CD4-positive, alpha-beta T cell treated with Interleukin-6 for 4 hours (primary cell): ENCODE measurements around the gene OR8A1.
"Not testable (repeated sequence)": the region's sequence is repeated elsewhere in the genome, so short reads cannot be mapped to it uniquely, and the experiment has no call there.

Experiments used
- DNase-seq: peaks from one replicate; pipeline ENCODE4 v3.0.0-alpha.2; 2020; ENCODE audit warnings: mixed read lengths

Gene OR8A1

DNA sequence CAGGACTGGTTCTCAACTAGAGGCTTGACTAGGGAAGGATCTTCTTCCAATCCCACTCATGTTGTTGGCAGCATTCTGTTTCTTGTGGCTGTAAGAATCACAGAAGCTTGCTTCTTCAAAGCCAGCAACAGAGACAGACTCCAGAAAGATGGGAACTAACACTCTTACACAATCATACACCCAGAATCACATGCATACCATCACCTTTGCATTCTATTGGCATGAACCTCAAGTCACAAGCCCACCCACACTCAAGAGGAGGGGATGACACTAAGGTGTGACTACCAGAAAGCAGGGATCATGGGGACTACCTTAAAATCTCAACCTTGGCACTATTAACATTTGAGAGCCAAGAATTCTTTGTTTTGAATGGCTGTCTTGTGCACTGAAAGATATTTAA is 27.8 kb downstream of the OR8A1 start:
- DNase-seq, result no peak

DNA sequence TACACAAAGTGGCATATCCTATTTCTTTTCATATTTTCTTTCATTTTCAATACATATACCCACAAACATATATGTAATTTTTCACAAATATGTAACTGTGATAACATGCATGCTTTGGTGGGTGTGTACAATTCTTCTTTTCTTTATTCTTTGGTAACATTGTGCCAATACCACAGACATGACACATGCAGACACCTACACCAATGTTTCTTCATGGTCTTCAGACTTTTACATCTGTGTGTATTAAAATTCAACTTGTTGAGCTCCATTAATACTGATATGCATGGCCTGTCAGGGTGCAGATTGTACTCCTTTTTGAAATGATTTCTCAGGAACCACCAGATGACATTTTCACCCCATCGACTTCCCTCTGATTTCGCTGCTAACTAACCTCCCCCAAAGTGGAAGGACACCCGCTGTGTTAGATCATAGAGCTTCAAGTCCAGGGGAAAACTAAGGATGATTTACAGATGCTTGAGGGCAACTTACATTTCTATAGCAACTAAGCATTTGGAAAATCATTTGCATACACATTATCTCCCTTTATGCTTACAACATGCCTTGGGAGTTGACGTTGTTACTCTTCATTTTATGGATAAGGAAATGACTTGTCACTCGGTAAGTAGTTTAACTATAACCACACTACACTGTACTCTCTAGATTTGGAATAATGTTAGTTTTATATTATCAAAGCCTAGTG is 31.0 kb downstream of the OR8A1 start:
- no peak for DNase-seq

DNA sequence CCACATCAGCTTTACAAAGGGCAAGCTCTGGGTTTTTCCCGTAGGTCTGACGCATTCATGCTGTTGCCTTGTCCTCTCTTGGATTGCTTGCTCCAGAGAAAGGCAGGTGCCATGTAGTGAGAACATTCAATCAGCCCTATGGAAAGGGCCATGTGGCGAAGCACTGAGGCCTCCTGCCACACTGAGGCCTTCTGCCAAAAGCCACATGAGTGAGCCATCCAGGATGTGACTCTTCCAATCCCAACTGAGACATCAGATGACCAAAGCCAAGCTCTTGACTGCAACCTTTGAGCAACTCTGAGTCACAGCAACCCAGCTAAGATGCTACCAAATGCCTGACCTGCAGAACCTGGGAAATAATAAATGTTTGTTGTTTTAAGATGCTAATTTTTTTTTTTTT is 32.4 kb downstream of the OR8A1 start:
- DNase-seq, result no peak

DNA sequence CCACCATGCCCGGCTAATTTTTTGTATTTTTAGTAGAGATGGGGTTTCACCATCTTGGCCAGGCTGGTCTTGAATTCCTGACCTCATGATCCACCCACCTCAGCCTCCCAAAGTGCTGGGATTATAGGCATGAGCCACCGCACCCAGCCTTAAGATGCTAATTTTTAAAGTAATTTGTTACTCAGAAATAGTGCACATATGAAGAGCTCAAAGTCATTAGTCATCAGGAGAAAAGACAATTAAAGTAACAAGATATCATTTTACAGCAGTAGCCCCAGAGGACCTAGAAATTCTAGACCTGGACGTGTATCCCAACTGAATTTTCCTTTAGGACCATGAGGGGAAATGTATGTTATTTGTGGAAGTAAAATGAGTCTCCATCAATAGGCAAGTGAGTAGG is 32.9 kb downstream of the OR8A1 start:
- DNase-seq, result not testable (repeated sequence)

DNA sequence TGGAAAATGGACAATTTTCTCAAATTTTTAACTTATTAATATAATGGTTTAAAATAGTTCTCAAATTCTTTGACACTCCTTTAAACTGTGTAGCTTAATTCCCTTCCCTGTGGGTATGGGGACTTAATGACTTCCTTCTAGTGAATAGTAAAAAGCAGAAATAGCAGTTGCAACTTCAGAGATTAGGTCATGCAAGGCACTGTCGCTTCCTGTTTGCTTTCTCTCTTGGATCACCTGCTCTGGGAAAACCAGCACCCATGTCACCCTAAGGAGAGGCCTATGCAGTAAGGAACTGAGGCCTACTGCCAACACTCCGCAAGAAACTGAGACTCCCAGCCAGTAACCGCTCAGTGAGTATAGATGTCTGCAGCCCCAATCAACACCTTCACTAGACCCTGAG is 35.9 kb downstream of the OR8A1 start:
- no peak for DNase-seq

DNA sequence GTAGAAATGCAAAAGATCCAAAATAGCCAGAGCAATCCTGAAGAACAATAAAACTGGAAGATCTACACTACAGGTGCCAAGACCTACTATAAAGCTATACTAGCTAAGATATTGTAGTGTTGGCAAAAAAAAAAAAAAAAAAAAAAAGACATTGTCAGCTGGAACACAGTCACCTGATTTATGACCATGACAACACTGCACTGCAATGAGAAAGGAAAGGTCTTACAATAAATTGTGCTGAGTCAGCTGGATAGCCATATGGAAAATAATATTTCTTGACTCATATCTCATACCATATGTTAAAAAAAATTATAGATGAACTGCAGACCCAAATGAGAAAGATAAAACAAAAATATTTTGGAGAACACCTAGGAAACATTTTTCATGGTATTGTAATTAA is 38.4 kb downstream of the OR8A1 start:
- no peak for DNase-seq

DNA sequence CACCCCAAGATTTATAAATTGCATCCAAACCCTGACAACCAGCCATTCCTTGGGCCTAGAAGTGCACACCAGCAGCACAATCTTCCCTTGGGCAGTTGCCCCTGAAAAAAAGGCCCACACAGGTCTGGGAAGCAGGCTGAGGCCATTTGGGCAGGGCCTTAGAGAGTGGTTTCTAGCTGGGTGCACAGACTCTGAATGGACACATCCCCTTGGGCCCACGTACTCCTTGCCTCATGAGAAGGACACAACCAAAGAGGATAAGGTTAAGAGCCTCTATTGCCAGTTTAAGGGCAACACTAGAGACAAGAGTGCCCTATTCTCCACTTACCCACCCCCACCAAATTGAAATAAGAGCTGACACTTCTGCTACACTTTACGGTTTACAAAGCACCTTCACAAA is 40.5 kb downstream of the OR8A1 start:
- DNase-seq, result no peak

DNA sequence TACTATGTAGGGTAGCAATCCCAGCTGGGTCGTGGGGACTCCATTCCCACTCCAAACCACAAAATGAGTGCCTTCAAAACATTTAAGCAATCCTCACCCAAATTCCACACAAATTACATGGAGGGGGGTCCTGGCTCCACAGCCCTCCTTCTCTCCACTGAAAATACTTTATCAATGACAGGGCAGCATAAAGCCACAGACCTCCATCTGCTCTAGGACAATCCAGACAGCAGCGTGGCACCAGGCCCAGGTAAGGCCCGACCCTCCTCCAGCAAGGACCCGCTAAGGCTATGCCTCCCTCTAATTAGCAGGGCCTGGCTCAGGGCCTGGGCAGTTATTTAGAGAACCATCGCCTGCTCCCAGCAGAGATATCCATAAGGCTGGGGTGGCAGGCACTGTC is 41.3 kb downstream of the OR8A1 start, which contains the start of gene PANX3:
Gene PANX3, plus strand, starts transcription at position 365 of the 400 bp plus-strand sequence. CDS start 129 bp downstream, outside the sequence.
- DNase-seq, result no peak

DNA sequence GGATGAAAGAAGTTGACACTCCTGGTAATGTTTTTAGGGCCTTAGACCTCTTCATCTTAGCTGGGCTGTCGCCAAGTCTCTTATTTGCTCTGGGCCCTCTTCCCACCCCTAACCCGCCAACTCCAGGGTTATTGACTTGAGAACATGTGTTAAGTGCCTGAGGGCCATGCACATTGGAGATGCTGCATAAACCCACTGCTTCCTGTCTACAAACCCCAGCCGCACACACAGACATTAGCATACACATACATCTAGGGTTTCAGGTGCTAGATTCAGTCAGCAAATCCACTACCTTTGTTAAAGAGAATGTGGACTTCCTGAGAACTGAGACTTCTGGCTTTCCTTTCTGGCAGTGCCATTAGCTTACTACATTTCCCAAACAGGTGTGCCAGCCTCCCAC is 42.2 kb downstream of the OR8A1 start:
- peak; percentile 2 for DNase-seq

DNA sequence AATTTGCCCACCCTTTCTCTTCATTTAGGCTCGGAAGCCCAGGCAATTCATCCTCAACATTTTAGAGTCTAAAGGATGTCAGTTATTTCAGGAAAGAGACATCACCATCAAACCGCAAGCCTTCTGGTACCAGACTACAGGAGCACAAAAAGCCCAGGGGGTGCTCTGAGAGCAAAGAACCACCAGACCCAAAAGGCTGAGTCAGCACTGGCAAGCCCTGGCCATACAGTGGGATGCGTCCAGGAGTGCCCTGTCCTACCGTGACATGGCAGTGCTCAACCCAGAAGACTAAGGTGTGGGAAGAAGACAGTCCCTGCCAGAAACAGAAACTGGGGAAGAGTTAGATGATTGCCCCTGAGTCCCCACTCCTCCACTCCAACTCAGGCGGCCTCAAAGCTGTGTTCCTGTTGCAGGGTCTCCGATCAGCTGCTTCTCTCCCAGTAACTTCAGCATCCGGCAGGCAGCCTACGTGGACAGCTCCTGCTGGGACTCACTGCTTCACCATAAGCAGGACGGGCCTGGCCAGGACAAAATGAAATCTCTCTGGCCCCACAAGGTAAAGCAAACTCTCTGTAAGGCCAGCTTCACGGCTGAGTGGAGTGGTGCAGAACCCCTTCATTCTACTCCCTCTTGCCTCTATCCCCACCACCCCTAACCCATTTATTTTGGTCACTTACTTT is 42.9 kb downstream of the OR8A1 start:
- DNase-seq, result no peak

DNA sequence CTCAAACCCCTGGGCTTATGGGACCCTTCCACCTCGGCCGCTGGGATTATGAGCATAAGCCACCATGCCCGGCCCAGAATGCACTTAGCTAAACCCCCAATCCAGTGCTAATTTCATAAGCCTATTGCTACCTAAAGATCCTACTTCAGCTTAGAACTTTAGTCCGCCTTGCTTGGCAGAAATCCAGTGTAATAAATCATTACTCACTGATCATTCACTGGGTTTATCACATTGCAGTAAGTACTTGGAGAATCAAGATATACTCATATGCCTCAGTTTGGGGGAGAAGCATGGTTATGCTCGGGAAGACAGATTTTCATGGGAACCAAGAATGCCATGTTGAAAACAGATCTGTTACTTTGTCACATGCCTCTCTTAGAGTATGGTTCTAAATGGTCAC is 49.1 kb downstream of the OR8A1 start:
- no peak for DNase-seq
